Kasumi-1 (cell line): ENCODE results near the gene SLC2A4.
A peak's percentile ranks its signal among the peaks of the same experiment; 100 is the strongest.
"Not testable (repeated sequence)": the region's sequence is repeated elsewhere in the genome, so short reads cannot be mapped to it uniquely, and the experiment has no call there.

Experiments
- DNase-seq, 2 experiments: peaks; one replicate each; lab custom pipeline; 2025; lab: John Stamatoyannopoulos, UW

The SLC2A4 gene

GRCh38 chr17:7281074-7281952 is at the start of gene SLC2A4:
Gene SLC2A4 (plus strand): TSS chr17:7281718. CDS start chr17:7281935, 217 bp downstream.
- DNase-seq: peak; percentile 69 to 70

DNA sequence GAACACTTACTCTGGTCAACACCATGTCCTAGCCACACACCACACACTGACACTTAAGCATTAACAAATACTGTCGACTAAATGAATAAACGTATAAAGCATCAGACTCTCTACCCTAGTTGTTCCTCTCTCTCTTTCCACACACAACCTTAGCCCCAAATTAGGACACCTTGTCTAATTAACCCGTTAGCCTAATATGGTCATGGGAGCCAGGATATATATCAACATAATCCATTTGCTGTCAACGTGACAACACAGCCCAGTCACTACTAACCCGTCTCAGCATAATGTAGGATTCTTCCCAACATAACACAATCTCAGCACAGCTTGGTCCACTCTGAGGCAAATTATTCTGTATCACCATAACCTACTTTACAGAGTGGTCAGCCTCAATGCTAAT is 49.4 kb upstream of the SLC2A4 start:
- no peak for DNase-seq

DNA sequence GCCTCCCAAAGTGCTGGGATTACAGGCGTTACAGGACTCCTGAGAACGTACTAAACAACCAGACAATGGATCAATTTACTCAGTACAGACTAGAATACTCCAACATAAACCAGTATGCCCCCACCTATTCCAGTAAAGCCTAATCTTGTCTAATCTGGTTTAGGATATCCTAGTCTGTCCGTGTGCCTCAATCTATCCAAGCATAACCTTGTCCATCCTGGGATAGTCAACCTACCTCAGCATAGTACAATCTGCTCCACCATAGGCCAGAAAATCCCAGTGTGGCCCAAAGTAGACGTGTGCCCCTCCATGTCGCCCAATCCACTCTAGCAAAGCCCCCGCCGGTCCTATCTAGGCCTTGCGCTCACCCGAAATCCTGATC is 47.8 kb upstream of the SLC2A4 start:
- peak in 1 of 2 experiments; percentile 24 for DNase-seq

GRCh38 chr17:7234083-7234951 is 47.2 kb upstream of the SLC2A4 start, which contains the start of gene DVL2:
Gene DVL2 (minus strand): TSS chr17:7234517. CDS start chr17:7234262, 255 bp downstream.
- DNase-seq: peak; percentile 85 to 86

DNA sequence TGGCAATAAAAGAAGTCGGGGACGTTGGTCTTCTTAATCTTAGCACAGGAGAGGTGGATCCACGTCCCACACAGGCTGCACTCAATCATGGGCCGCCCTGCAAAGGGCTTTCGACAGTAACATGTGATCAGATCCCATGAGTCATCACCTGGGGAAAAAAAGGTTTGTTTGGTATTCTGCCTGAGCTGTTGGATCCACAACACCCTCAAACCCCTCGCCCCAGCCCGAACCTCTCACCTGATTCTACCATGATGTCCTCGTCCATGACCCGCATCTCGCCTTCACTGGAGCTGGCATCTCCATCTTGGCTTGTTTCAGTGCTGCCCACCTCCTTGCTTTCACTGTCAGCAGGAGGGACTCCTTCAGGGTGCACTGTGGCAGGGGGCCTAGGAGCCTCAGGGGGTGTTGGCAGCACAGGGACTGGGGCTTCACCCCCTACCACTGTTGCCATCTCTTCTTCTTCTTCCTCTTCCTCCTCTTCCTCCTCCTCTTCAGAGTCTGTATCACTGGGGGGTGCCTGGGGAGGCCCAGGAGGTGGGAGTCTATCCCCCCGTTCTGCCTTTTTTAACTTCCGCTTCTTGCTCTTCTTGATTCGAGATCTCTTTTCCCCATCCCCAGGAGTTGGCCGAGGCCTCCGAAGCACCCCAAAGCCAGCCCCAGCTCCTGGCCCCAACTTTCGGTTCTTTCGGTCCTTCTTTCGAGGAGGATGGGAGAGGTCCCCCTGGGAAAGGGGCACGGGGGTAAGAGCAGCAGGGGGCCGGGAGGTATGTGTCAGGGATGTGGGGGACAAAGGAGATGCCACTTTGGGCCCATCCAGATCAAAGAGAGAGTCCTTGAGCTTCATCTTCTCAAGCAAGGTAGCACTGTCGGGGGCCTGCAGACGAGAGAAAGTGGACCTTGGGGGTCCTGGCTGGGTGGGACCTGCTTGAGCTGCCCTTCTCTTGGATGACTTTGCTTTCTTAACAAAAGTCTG is 45.5 kb upstream of the SLC2A4 start:
- DNase-seq: no peak

DNA sequence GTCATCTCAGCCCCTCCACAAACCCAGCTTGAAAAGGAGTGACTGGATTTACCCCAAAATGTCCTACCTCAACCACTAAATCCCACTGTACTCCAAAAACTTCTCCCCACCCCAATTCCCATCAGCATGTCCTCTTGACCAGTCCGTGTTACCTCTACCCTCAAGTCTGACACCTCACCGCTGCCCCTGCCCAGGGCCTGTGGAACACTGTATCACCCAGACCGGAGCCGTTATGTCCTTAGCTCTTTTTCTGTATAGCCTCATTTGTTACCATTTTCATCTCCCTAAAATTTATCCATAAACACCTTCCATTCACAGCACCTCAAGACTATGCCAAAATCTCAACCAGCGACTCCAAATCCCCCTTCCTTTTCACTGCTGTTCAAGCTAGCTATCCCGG is 44.7 kb upstream of the SLC2A4 start:
- DNase-seq: no peak

- DNase-seq: no peak
These were observed 44.2 kb upstream of the SLC2A4 start for GRCh38 chr17:7237266-7237760.

- DNase-seq: no peak
These were observed 43.6 kb upstream of the SLC2A4 start for GRCh38 chr17:7237761-7238419.

- DNase-seq: no peak
These were observed 43.0 kb upstream of the SLC2A4 start for GRCh38 chr17:7238420-7239090.

DNA sequence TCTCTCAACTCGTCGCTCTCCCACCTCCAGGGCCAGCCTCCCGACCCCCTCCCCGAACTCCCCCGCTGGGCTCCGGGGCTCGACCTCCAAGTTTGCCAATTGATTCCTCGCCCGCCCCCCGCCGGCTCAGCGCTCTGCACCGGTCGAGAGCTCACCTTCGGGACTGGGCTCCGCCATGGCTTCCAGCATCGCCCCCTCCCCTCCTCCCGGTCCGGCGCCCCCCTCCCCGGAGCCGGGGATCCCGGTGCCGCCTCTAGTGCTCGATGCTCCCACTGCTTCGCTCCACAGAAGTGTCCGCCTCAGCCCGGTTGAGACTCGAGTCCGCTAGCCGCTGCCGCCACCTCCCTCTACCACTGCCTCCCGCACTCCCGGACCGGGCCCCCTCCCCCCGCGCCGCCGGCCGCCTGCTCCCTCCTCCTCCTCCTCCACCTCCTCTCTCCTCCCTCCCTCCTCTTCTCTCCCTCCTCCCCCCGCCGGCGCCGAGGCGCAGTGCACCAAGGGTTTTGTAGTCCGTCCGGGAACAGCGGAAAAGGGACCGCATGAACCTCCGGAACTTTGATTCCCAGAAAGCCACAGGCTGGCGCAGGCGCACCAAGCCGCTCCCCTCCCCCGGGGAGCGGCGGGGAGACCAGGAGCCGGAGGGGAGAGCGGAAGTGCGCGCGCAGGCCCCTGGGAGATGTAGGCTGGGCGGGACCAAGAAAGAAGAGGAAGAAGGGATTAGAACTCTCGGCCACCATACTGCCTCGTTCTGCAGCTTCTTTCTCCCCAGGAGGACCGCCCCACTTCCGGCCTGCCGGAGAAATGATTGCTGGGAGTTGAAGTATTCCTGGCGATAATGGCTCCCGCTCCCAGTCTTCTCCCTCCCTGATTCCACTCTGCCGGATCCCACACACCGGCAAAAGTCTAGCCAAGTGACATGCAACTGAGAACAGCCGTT is 42.2 kb upstream of the SLC2A4 start, which contains the start of gene PHF23:
Gene PHF23, minus strand, starts transcription at position 367 of the 937 bp plus-strand sequence. Its CDS starts 178 bp downstream, at position 189.
- DNase-seq: peak; percentile 92

GRCh38 chr17:7240375-7240774 is 41.1 kb upstream of the SLC2A4 start:
- DNase-seq: no peak

DNA sequence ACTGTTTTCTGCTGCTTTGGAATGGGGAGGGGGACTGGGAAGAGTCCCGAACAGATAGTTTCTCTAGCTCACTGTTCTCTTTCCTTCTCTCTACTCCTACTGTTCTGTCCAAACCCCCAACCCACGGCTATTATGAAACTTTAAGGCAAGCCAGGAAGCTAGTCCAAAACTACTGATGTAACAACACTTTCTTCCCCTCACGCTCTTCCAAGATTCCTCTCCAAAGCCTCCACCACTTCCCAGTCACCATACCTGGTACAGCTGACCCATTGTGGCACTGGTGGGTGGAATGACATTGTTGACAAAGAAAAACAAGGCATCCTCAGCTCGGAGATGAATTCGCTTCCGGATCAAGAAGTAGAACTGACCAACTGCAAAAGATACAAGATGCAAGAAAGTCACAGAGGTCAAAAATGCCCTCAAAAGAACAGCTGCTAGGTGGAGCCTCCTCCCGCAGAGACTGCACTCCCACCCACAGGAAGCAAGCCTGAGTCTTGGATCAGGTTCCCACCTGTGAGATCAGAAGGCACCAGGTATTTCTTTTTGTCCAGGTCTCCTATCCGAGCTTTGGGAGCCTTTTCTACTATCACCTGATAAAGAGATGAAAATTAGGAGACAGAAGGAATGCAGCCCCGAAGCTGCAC is 40.3 kb upstream of the SLC2A4 start:
- no peak for DNase-seq

DNA sequence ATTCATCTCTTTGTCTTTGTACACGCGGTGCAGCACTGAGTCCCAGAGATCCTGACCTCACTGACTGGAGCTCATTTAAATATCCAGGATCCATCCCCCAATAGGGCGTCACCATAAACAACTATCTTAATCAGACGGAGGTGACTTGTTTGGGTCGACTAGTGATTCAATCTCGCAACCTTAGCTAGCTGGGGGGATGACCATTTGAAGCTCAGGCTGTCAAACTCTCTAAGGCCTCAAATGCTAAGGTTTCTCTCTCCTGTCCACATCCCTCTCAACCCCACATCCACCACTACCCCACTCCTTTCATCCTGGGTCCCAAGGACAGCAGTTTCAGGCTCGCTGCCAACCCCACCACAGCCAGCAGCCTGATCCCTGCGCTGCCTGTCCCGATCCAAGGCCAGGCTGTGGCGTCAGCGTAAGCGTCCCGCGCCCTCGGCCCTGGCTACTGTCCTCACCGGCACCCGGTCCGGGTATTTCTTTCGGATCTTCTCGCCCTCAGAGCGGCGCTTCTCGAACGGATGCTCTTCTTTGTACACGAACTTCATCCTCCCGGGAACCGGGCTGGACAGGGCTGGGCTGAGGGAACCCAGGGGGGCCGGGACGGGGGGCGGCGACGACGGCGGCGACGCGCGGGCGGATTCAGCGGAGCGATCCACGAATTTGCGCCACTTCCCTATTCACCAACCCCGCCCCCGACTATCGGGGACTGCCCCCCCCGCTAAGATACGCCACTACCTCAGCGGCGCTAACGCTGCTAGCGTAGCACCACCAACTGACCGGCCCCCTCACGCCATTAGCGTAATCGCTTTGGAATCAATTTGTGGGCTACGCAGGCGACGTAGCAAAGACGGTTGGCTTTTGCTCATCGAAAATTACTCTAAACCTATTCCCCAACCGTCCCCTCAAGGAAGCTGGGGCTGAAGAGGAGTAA is 39.5 kb upstream of the SLC2A4 start, which contains the start of gene GABARAP:
Gene GABARAP, minus strand, starts transcription at position 667 of the 934 bp plus-strand sequence. Its CDS starts 119 bp downstream, at position 548.
- DNase-seq: peak; percentile 55 to 60

DNA sequence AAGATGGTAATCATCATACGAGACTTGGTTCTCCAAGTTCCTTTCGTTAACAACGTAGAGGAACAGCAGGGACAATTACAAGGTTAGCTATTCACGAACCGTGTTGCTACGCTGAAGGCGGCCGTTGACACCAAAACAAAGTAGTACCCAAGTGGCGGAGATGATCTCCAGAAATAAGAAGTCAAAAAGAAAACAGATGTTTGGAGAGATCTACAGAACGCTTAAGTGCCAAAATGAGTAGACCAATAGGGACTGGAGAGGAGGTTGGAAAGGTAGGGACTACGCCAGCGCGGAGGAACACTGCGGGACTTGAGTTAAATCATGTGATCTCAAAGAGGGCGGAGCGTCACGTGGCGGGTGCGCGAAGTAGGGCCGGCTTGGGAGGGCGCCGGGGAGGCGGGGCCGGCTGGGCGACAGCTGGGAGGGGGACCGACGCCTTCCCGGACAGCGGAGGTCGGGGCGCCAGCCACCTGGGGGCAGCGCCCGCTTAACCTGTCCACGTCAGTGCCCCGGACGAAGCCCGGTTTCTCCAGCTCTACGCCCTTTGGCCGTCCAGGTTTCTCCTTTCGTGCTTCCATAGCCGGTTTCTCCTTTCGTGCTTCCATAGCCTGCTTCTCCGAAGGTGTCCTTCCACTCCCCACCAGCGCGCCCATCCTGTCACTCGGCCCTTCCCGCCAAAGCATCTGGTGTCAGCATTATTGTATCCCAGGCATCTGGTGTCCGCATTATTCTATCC is 38.6 kb upstream of the SLC2A4 start:
- DNase-seq: peak; percentile 62 to 77

- DNase-seq: no peak
These were observed 38.1 kb upstream of the SLC2A4 start for GRCh38 chr17:7243453-7243729.

DNA sequence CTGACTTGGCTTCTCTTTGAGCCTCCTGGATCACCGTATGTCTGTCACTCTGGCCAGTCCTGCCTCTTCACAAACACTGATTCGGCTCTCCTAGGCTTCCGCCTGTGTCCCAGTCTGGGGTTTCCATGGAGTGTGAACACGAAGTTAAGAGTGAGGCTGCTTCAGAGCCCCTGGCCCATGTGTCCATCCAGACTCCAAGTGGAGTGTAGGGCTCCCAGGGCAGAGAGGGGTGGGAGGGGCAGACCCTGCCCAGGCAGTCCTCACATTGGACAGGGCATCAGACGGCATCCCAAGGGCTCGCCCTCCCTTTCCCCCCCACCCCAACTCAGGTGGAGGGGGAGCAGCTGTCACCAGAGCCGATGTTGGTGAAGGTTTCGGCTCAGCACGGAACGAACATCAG is 37.7 kb upstream of the SLC2A4 start:
- not testable (repeated sequence) for DNase-seq

GRCh38 chr17:7246779-7247178 is 34.7 kb upstream of the SLC2A4 start:
- no peak for DNase-seq
